HepG2 (cell line): ENCODE results near the gene ATP6V0D1. TPM values are rescaled to one million over a fixed set of nuclear protein-coding genes. Genes with fewer than 3 reads are reported as not detected.

Experiments
- BRD4 ChIP-seq: sonication (generic); formaldehyde crosslinking; IDR thresholded peaks from 2 replicates; pipeline ENCODE4 v1.4.0; 2020; ENCODE audit warnings: missing genetic modification reagents
- DMAP1 ChIP-seq: IDR thresholded peaks from 2 replicates; pipeline ENCODE4 v1.6.1; 2016
- E2F2 ChIP-seq: sonication (generic); formaldehyde crosslinking; IDR thresholded peaks from 2 replicates; pipeline ENCODE4 v1.4.0; 2020; ENCODE audit warnings: missing genetic modification reagents, borderline replicate concordance
- ELF3 ChIP-seq: IDR thresholded peaks from 2 replicates; pipeline ENCODE4 v1.6.1; 2016; ENCODE audit warnings: missing genetic modification reagents, missing compliant biosample characterization
- GTF3A ChIP-seq: sonication (generic); formaldehyde crosslinking; conservative IDR thresholded peaks from 2 replicates; pipeline ENCODE4 v1.4.0; 2020; ENCODE audit warnings: mild to moderate bottlenecking, missing genetic modification reagents
- IRX3 ChIP-seq: sonication (generic); formaldehyde crosslinking; IDR thresholded peaks from 2 replicates; pipeline ENCODE4 v1.8.1; 2023; ENCODE audit warnings: mild to moderate bottlenecking, low read depth, missing genetic modification reagents, borderline replicate concordance
- PHF5A ChIP-seq: IDR thresholded peaks from one replicate; pipeline ENCODE4 v1.6.1; 2018; ENCODE audit warnings: low read depth, missing genetic modification reagents; ENCODE audit not compliant: unreplicated experiment
- PPARG ChIP-seq: conservative IDR thresholded peaks from 2 replicates; pipeline ENCODE4 v1.6.1; 2016; ENCODE audit warnings: missing biosample characterization, missing genetic modification reagents
- PRDM15 ChIP-seq: sonication (generic); formaldehyde crosslinking; IDR thresholded peaks from 2 replicates; pipeline ENCODE4 v1.4.0; 2020; ENCODE audit warnings: missing genetic modification reagents
- RAD21 ChIP-seq: fragments of 450-650 bp; formaldehyde crosslinking; IDR thresholded peaks from 2 replicates; pipeline ENCODE4 v1.5.0; 2020; ENCODE audit warnings: mild to moderate bottlenecking
- TERF1 ChIP-seq: sonication (generic); formaldehyde crosslinking; IDR thresholded peaks from 2 replicates; pipeline ENCODE4 v1.8.0; 2022; ENCODE audit warnings: mild to moderate bottlenecking, missing genetic modification reagents, moderate library complexity
- TRIM22 ChIP-seq: fragments of 450-650 bp; IDR thresholded peaks from 2 replicates; pipeline ENCODE4 v1.6.1; 2017
- TRIM24 ChIP-seq: sonication (generic); formaldehyde crosslinking; IDR thresholded peaks from 2 replicates; pipeline ENCODE4 v1.8.0; 2022; ENCODE audit warnings: mild to moderate bottlenecking, missing genetic modification reagents
- ZFP1 ChIP-seq: IDR thresholded peaks from 2 replicates; pipeline ENCODE4 v1.6.1; 2016
- ZKSCAN1 ChIP-seq: fragments of 150-350 bp; IDR thresholded peaks from 2 replicates; pipeline ENCODE4 v1.6.1; 2014; ENCODE audit warnings: low read length
- ZNF619 ChIP-seq: sonication (generic); formaldehyde crosslinking; IDR thresholded peaks from 2 replicates; pipeline ENCODE4 v1.4.0; 2020; ENCODE audit warnings: mild to moderate bottlenecking, missing genetic modification reagents
- ZNF724P ChIP-seq: sonication (generic); formaldehyde crosslinking; IDR thresholded peaks from 2 replicates; pipeline ENCODE4 v1.8.0; 2022; ENCODE audit warnings: missing genetic modification reagents, borderline replicate concordance
- ZNF772 ChIP-seq: sonication (generic); formaldehyde crosslinking; IDR thresholded peaks from 2 replicates; pipeline ENCODE4 v1.5.0; 2020; ENCODE audit warnings: mild to moderate bottlenecking, missing genetic modification reagents
- ZNF776 ChIP-seq: sonication (generic); formaldehyde crosslinking; IDR thresholded peaks from 2 replicates; pipeline ENCODE4 v1.4.0; 2020; ENCODE audit warnings: mild to moderate bottlenecking, missing genetic modification reagents
- polyA plus RNA-seq, 8 experiments: library from polyadenylated mRNA; depleted of rRNA in 3 of 8; stranded (reverse) in 7 of 8; unstranded in 1 of 8; fragments of >200 nt; fragmentation: Illumina TruSeq in 4 of 8; extraction: Trizol in 4 of 8; gene quantifications; 2 replicates each; pipeline versions ENCODE4 v1.2.1 to v1.2.3, GENCODE V29; 2011 to 2016; ENCODE audit warnings: low read depth in 4 of 8, missing spikeins in 1 of 8, mixed read lengths in 1 of 8; ENCODE audit not compliant: insufficient read depth in 1 of 8
- total RNA-seq, 5 experiments: library from RNA; depleted of rRNA; stranded (reverse); fragments of >200 nt; fragmentation: Illumina TruSeq; extraction: Trizol; gene quantifications; 2 replicates each; pipeline ENCODE4 v1.2.3, GENCODE V29; 2016; ENCODE audit warnings: low read depth in 1 of 5
- TF ChIP-seq, protein P1 (sequence below): sonication (generic); formaldehyde crosslinking; IDR thresholded peaks from 2 replicates; pipeline ENCODE4 v1.5.0; 2020; ENCODE audit warnings: missing genetic modification reagents, mild to moderate bottlenecking, borderline replicate concordance
- TF ChIP-seq, protein P2 (sequence below): sonication (generic); formaldehyde crosslinking; IDR thresholded peaks from 2 replicates; pipeline ENCODE4 v1.5.1; 2020; ENCODE audit warnings: mild to moderate bottlenecking, moderate library complexity, missing genetic modification reagents

Gene ATP6V0D1
- total and polyA plus RNA-seq, 2 of the 13 experiments (the other 11 are each of a cell fraction or from before 2014, with no cell fraction given): 51.1 to 61.3 TPM

GRCh38 chr16:67480833-67481560 is at the start of gene ATP6V0D1 (continued):
- TF ChIP-seq ZNF772 (CRISPR knock-in tag): peak; percentile 94
- TF ChIP-seq ZNF619: peak; percentile 96
- TF ChIP-seq TRIM24 (CRISPR knock-in tag): no peak
- TF ChIP-seq ZNF776: peak; percentile 72
- peak; percentile 83 for TF ChIP-seq PPARG
- no peak for TF ChIP-seq PHF5A
- TF ChIP-seq TERF1: no peak
- TF ChIP-seq ELF3: peak; percentile 99
- TF ChIP-seq, protein P1, sequence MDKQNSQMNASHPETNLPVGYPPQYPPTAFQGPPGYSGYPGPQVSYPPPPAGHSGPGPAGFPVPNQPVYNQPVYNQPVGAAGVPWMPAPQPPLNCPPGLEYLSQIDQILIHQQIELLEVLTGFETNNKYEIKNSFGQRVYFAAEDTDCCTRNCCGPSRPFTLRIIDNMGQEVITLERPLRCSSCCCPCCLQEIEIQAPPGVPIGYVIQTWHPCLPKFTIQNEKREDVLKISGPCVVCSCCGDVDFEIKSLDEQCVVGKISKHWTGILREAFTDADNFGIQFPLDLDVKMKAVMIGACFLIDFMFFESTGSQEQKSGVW (CRISPR knock-in tag): no peak
- peak; percentile 86; the same call in 1 of the 2 replicates for TF ChIP-seq E2F2 (CRISPR knock-in tag)
- no peak for TF ChIP-seq PRDM15 (CRISPR knock-in tag)
- no peak for TF ChIP-seq BRD4 (CRISPR knock-in tag)
- 0 out of 2 replicates have a peak, but pooled peaks have one; percentile 21 for TF ChIP-seq GTF3A (CRISPR knock-in tag)
- TF ChIP-seq, protein P2, sequence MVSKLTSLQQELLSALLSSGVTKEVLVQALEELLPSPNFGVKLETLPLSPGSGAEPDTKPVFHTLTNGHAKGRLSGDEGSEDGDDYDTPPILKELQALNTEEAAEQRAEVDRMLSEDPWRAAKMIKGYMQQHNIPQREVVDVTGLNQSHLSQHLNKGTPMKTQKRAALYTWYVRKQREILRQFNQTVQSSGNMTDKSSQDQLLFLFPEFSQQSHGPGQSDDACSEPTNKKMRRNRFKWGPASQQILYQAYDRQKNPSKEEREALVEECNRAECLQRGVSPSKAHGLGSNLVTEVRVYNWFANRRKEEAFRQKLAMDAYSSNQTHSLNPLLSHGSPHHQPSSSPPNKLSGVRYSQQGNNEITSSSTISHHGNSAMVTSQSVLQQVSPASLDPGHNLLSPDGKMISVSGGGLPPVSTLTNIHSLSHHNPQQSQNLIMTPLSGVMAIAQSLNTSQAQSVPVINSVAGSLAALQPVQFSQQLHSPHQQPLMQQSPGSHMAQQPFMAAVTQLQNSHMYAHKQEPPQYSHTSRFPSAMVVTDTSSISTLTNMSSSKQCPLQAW (CRISPR knock-in tag): peak; percentile 94
- TF ChIP-seq ZKSCAN1: peak; percentile 11; the same call in 1 of the 2 replicates
- TF ChIP-seq IRX3: peak; percentile 89
- peak; percentile 82 for TF ChIP-seq ZFP1
- TF ChIP-seq ZNF724P: peak; percentile 30; the same call in 1 of the 2 replicates
- peak; percentile 93 for TF ChIP-seq RAD21 (CRISPR knock-in tag)
- peak; percentile 77; the same call in 1 of the 2 replicates for TF ChIP-seq DMAP1
- TF ChIP-seq TRIM22: no peak
